ENCODE measurements around the gene LMOD3.

The LMOD3 gene

GRCh38 chr3:69143612-69144011 lies 21.2 kb upstream of the LMOD3 start:
- no peaks in the 10 kb centered on the region for H3K36me3 ChIP-seq (ENCODE audit: insufficient read depth, low read depth, low read length)
- no peaks in the 10 kb centered on the region for H3K9me3 ChIP-seq (ENCODE audit: insufficient read depth, low read depth, low read length)
- peaks cover 7% of the 10 kb centered on the region; the same call in 1 of the 2 replicates for H3K4me1 ChIP-seq (ENCODE audit: insufficient read depth, low read length)
- H3K4me3 ChIP-seq (ENCODE audit: low read length) = no peak overlapping the region
- H3K9ac ChIP-seq (ENCODE audit: low read depth, low read length) = no peak overlapping the region
- peaks cover 89% of the 10 kb centered on the region for H3K27me3 ChIP-seq (ENCODE audit: insufficient read depth, low read length)
- H3K27ac ChIP-seq (ENCODE audit: low read length) = no peak overlapping the region

GRCh38 chr3:69142797-69143454 lies 20.5 kb upstream of the LMOD3 start:
- H3K27me3 ChIP-seq (ENCODE audit: insufficient read depth, low read length) = peaks cover 90% of the 10 kb centered on the region
- no peaks in the 10 kb centered on the region for H3K36me3 ChIP-seq (ENCODE audit: insufficient read depth, low read depth, low read length)
- H3K27ac ChIP-seq (ENCODE audit: low read length) = no peak overlapping the region
- peaks cover 7% of the 10 kb centered on the region; the same call in 1 of the 2 replicates for H3K4me1 ChIP-seq (ENCODE audit: insufficient read depth, low read length)
- no peak overlapping the region for H3K4me3 ChIP-seq (ENCODE audit: low read length)
- no peak overlapping the region for H3K9ac ChIP-seq (ENCODE audit: low read depth, low read length)
- no peaks in the 10 kb centered on the region for H3K9me3 ChIP-seq (ENCODE audit: insufficient read depth, low read depth, low read length)

- Histone ChIP-seq H3K27me3 (ENCODE audit: insufficient read depth, low read length) (peaks cover 87% of the 10 kb centered on the region), H3K27ac (ENCODE audit: low read length) (no peak overlapping the region), H3K36me3 (ENCODE audit: insufficient read depth, low read depth, low read length) (no peaks in the 10 kb centered on the region), H3K9ac (ENCODE audit: low read depth, low read length) (no peak overlapping the region), H3K4me3 (ENCODE audit: low read length) (no peak overlapping the region), H3K9me3 (ENCODE audit: insufficient read depth, low read depth, low read length) (no peaks in the 10 kb centered on the region), H3K4me1 (ENCODE audit: insufficient read depth, low read length) (peaks cover 7% of the 10 kb centered on the region; the same call in 1 of the 2 replicates)
Observed at GRCh38 chr3:69142090-69142489, 19.7 kb upstream of the LMOD3 start.

- Histone ChIP-seq H3K36me3 (ENCODE audit: insufficient read depth, low read depth, low read length) (no peaks in the 10 kb centered on the region), H3K27me3 (ENCODE audit: insufficient read depth, low read length) (peaks cover 84% of the 10 kb centered on the region), H3K9me3 (ENCODE audit: insufficient read depth, low read depth, low read length) (no peaks in the 10 kb centered on the region)
Observed at GRCh38 chr3:69141313-69141712, 18.9 kb upstream of the LMOD3 start.

GRCh38 chr3:69137412-69137811 lies 15.0 kb upstream of the LMOD3 start:
- no peak overlapping the region for H3K9ac ChIP-seq (ENCODE audit: low read depth, low read length)
- no peaks in the 10 kb centered on the region for H3K9me3 ChIP-seq (ENCODE audit: insufficient read depth, low read depth, low read length)
- H3K4me1 ChIP-seq (ENCODE audit: insufficient read depth, low read length) = no peaks in the 10 kb centered on the region
- no peaks in the 10 kb centered on the region for H3K36me3 ChIP-seq (ENCODE audit: insufficient read depth, low read depth, low read length)
- no peak overlapping the region for H3K27ac ChIP-seq (ENCODE audit: low read length)
- peaks cover 50% of the 10 kb centered on the region for H3K27me3 ChIP-seq (ENCODE audit: insufficient read depth, low read length)
- H3K4me3 ChIP-seq (ENCODE audit: low read length) = no peak overlapping the region

More at GRCh38 chr3:69141313-69141712, 18.9 kb upstream of the LMOD3 start:
- Histone ChIP-seq H3K4me3 (ENCODE audit: low read length) (no peak overlapping the region), H3K4me1 (ENCODE audit: insufficient read depth, low read length) (peaks cover 7% of the 10 kb centered on the region; the same call in 1 of the 2 replicates), H3K9ac (ENCODE audit: low read depth, low read length) (no peak overlapping the region), H3K27ac (ENCODE audit: low read length) (no peak overlapping the region)

GRCh38 chr3:69137005-69137404 lies 14.6 kb upstream of the LMOD3 start:
- Histone ChIP-seq H3K9ac (ENCODE audit: low read depth, low read length) (no peak overlapping the region), H3K27ac (ENCODE audit: low read length) (no peak overlapping the region), H3K4me1 (ENCODE audit: insufficient read depth, low read length) (no peaks in the 10 kb centered on the region), H3K36me3 (ENCODE audit: insufficient read depth, low read depth, low read length) (no peaks in the 10 kb centered on the region), H3K9me3 (ENCODE audit: insufficient read depth, low read depth, low read length) (no peaks in the 10 kb centered on the region), H3K27me3 (ENCODE audit: insufficient read depth, low read length) (peaks cover 46% of the 10 kb centered on the region; the same call in 1 of the 2 replicates), H3K4me3 (ENCODE audit: low read length) (no peak overlapping the region)

GRCh38 chr3:69130689-69131088 lies 8.3 kb upstream of the LMOD3 start:
- H3K9me3 ChIP-seq (ENCODE audit: insufficient read depth, low read depth, low read length) = no peaks in the 10 kb centered on the region
- H3K27me3 ChIP-seq (ENCODE audit: insufficient read depth, low read length) = no peaks in the 10 kb centered on the region
- no peaks in the 10 kb centered on the region for H3K36me3 ChIP-seq (ENCODE audit: insufficient read depth, low read depth, low read length)
- H3K27ac ChIP-seq (ENCODE audit: low read length) = no peak overlapping the region
- no peak overlapping the region for H3K9ac ChIP-seq (ENCODE audit: low read depth, low read length)
- no peaks in the 10 kb centered on the region for H3K4me1 ChIP-seq (ENCODE audit: insufficient read depth, low read length)
- H3K4me3 ChIP-seq (ENCODE audit: low read length) = no peak overlapping the region

- H3K27me3 ChIP-seq (ENCODE audit: insufficient read depth, low read length) = no peaks in the 10 kb centered on the region
Observed at GRCh38 chr3:69129531-69129930, 7.1 kb upstream of the LMOD3 start.

GRCh38 chr3:69128509-69128908 lies 6.1 kb upstream of the LMOD3 start:
- no peaks in the 10 kb centered on the region for H3K9me3 ChIP-seq (ENCODE audit: insufficient read depth, low read depth, low read length)
- H3K4me3 ChIP-seq (ENCODE audit: low read length) = no peak overlapping the region
- no peaks in the 10 kb centered on the region for H3K36me3 ChIP-seq (ENCODE audit: insufficient read depth, low read depth, low read length)
- no peak overlapping the region for H3K9ac ChIP-seq (ENCODE audit: low read depth, low read length)
- no peaks in the 10 kb centered on the region for H3K27me3 ChIP-seq (ENCODE audit: insufficient read depth, low read length)
- H3K27ac ChIP-seq (ENCODE audit: low read length) = no peak overlapping the region
- H3K4me1 ChIP-seq (ENCODE audit: insufficient read depth, low read length) = no peaks in the 10 kb centered on the region

More at GRCh38 chr3:69129531-69129930, 7.1 kb upstream of the LMOD3 start:
- no peak overlapping the region for H3K4me3 ChIP-seq (ENCODE audit: low read length)
- H3K4me1 ChIP-seq (ENCODE audit: insufficient read depth, low read length) = no peaks in the 10 kb centered on the region
- H3K9ac ChIP-seq (ENCODE audit: low read depth, low read length) = no peak overlapping the region
- no peaks in the 10 kb centered on the region for H3K9me3 ChIP-seq (ENCODE audit: insufficient read depth, low read depth, low read length)
- no peak overlapping the region for H3K27ac ChIP-seq (ENCODE audit: low read length)
- no peaks in the 10 kb centered on the region for H3K36me3 ChIP-seq (ENCODE audit: insufficient read depth, low read depth, low read length)

GRCh38 chr3:69126999-69127398 lies 4.6 kb upstream of the LMOD3 start:
- no peak overlapping the region for H3K9ac ChIP-seq (ENCODE audit: low read depth, low read length)
- no peaks in the 10 kb centered on the region for H3K4me1 ChIP-seq (ENCODE audit: insufficient read depth, low read length)
- no peaks in the 10 kb centered on the region for H3K9me3 ChIP-seq (ENCODE audit: insufficient read depth, low read depth, low read length)
- H3K36me3 ChIP-seq (ENCODE audit: insufficient read depth, low read depth, low read length) = no peaks in the 10 kb centered on the region
- H3K4me3 ChIP-seq (ENCODE audit: low read length) = no peak overlapping the region
- H3K27me3 ChIP-seq (ENCODE audit: insufficient read depth, low read length) = no peaks in the 10 kb centered on the region
- no peak overlapping the region for H3K27ac ChIP-seq (ENCODE audit: low read length)

- Histone ChIP-seq H3K9ac (ENCODE audit: low read depth, low read length) (no peak overlapping the region), H3K4me3 (ENCODE audit: low read length) (no peak overlapping the region), H3K9me3 (ENCODE audit: insufficient read depth, low read depth, low read length) (no peaks in the 10 kb centered on the region), H3K36me3 (ENCODE audit: insufficient read depth, low read depth, low read length) (no peaks in the 10 kb centered on the region), H3K4me1 (ENCODE audit: insufficient read depth, low read length) (no peaks in the 10 kb centered on the region), H3K27me3 (ENCODE audit: insufficient read depth, low read length) (no peaks in the 10 kb centered on the region), H3K27ac (ENCODE audit: low read length) (no peak overlapping the region)
Observed at GRCh38 chr3:69126216-69126615, 3.8 kb upstream of the LMOD3 start.

- no peak overlapping the region for H3K27ac ChIP-seq (ENCODE audit: low read length)
Observed at GRCh38 chr3:69121950-69122349, 445 bp downstream of the LMOD3 start.

More at GRCh38 chr3:69121950-69122349, 445 bp downstream of the LMOD3 start:
- no peaks in the 10 kb centered on the region for H3K36me3 ChIP-seq (ENCODE audit: insufficient read depth, low read depth, low read length)
- H3K9ac ChIP-seq (ENCODE audit: low read depth, low read length) = no peak overlapping the region
- no peaks in the 10 kb centered on the region for H3K9me3 ChIP-seq (ENCODE audit: insufficient read depth, low read depth, low read length)
- H3K27me3 ChIP-seq (ENCODE audit: insufficient read depth, low read length) = no peaks in the 10 kb centered on the region
- H3K4me3 ChIP-seq (ENCODE audit: low read length) = no peak overlapping the region
- H3K4me1 ChIP-seq (ENCODE audit: insufficient read depth, low read length) = no peaks in the 10 kb centered on the region
